Lung (tissue), 12 donors: ENCODE measurements around the gene SERPINB11. TPM values are rescaled to one million over a fixed set of nuclear protein-coding genes. Genes with fewer than 3 reads are reported as not detected.

Experiments
- ATAC-seq: fragments of 200-7000 bp; cut with Tn5 transposase; one replicate; pipeline ENCODE4 v1.9.1; 2020; ENCODE audit warnings: moderate number of reproducible peaks; ENCODE audit not compliant: insufficient read depth, low FRiP score
- DNase-seq, 3 donors: peaks; one replicate each; pipeline ENCODE4 v3.0.0-alpha.2; 2013 to 2017
- H3K27ac ChIP-seq, 2 donors: one replicate each; pipeline ENCODE4 v1.5.1; 2013; ENCODE audit warnings: mild to moderate bottlenecking in 2 of 2, moderate library complexity in 2 of 2, control low read depth in 1 of 2, inconsistent platforms in 1 of 2, low read depth in 1 of 2, low read length in 1 of 2
- H3K27me3 ChIP-seq, 3 donors: one replicate each; pipeline ENCODE4 v1.5.1; 2013; ENCODE audit warnings: low read length in 2 of 3; ENCODE audit not compliant: control insufficient read depth in 3 of 3, insufficient read depth in 3 of 3
- H3K36me3 ChIP-seq, 4 donors: one replicate each; pipeline ENCODE4 v1.5.1; 2013; ENCODE audit warnings: low read length in 4 of 4, mild to moderate bottlenecking in 1 of 4, moderate library complexity in 1 of 4; ENCODE audit not compliant: control insufficient read depth in 4 of 4, insufficient read depth in 4 of 4
- H3K4me1 ChIP-seq, 5 donors: one replicate each; pipeline ENCODE4 v1.5.1; 2013; ENCODE audit warnings: low read length in 5 of 5, mild to moderate bottlenecking in 2 of 5, moderate library complexity in 1 of 5; ENCODE audit not compliant: control insufficient read depth in 5 of 5, insufficient read depth in 5 of 5
- H3K4me3 ChIP-seq: one replicate; pipeline ENCODE4 v1.5.1; 2013; ENCODE audit warnings: mild to moderate bottlenecking, control low read depth, moderate library complexity
- H3K9ac ChIP-seq, 2 donors: one replicate each; pipeline ENCODE4 v1.5.1; 2013; ENCODE audit warnings: low read length in 2 of 2, control low read depth in 1 of 2; ENCODE audit not compliant: insufficient read depth in 1 of 2
- H3K9me3 ChIP-seq, 4 donors: one replicate each; pipeline ENCODE4 v1.5.1; 2013; ENCODE audit warnings: low read length in 3 of 4, mild to moderate bottlenecking in 1 of 4, moderate library complexity in 1 of 4; ENCODE audit not compliant: control insufficient read depth in 4 of 4, insufficient read depth in 3 of 4
- CTCF ChIP-seq: IDR thresholded peaks from 2 replicates; pipeline ENCODE4 v1.5.1; 2012; ENCODE audit warnings: mild to moderate bottlenecking; ENCODE audit errors: control extremely low read depth, extremely low read depth
- WGBS, 2 donors: extraction: QIAGEN DNeasy Blood & Tissue Kit; methylation state at CpG; one replicate each; pipeline ENCODE4 v1.1.7; 2013; 5-methylcytosine and 5-hydroxymethylcytosine counted together
- polyA plus RNA-seq, 2 donors: library from polyadenylated mRNA; stranded (reverse); fragments of 200-250 nt; gene quantifications; one replicate each; pipeline ENCODE4 v1.2.1, GENCODE V29; 2013
- total RNA-seq, 2 donors: library from RNA; depleted of rRNA in 1 of 2; stranded (reverse); fragments of >200 nt in 1 of 2; gene quantifications; one replicate each; pipeline ENCODE4 v1.2.1, GENCODE V29; 2014 to 2021
- donor health status: control.
- donor health status: control.
- donor health status: Bipolar disorder and iron deficiency.
- donor health status: healthy.
- donor health status: DM: yes; HTN: yes; CAD: no.

SERPINB11 gene
- total and polyA plus RNA-seq, 4 donors, result 0.45 to 0.52 TPM; not detected in 2

- Histone ChIP-seq H3K9me3 (peaks cover 0 to 4% (median under 1%) of the 10 kb centered on the region in 4 donors), H3K4me1 (no peaks in the 10 kb centered on the region), H3K9ac (no peak overlapping the region), H3K4me3 (no peak overlapping the region), H3K36me3 (no peaks in the 10 kb centered on the region), H3K27me3 (no peaks in the 10 kb centered on the region), H3K27ac (no peak overlapping the region)
- TF ChIP-seq CTCF, result no peak
- 43 to 45% methylated on average over 3 of the region's 3 CpGs for WGBS, 2 donors
- ATAC-seq (no peak), DNase-seq (no peak)
Measured at GRCh38 chr18:63708650-63709049, 5.9 kb downstream of the SERPINB11 start.

GRCh38 chr18:63725682-63726480 lies 23.1 kb downstream of the SERPINB11 start:
- no peaks in the 10 kb centered on the region for H3K36me3 ChIP-seq
- no peaks in the 10 kb centered on the region for H3K27me3 ChIP-seq
- ATAC-seq (no peak), DNase-seq (no peak)
- H3K9me3 ChIP-seq, result peaks cover 0 to 3% (median 0%) of the 10 kb centered on the region in 4 donors
- H3K9ac ChIP-seq, result no peak overlapping the region
- WGBS, 2 donors, result 18 to 49% methylated on average over 3 of the region's 3 CpGs
- no peak overlapping the region for H3K4me3 ChIP-seq
- no peak overlapping the region for H3K27ac ChIP-seq
- TF ChIP-seq CTCF, result no peak
- no peaks in the 10 kb centered on the region for H3K4me1 ChIP-seq

- H3K36me3 ChIP-seq, result no peaks in the 10 kb centered on the region
- 67 to 80% methylated on average over 5 of the region's 5 CpGs for WGBS, 2 donors
- no peak overlapping the region for H3K27ac ChIP-seq
- no peaks in the 10 kb centered on the region for H3K4me1 ChIP-seq
- no peaks in the 10 kb centered on the region for H3K27me3 ChIP-seq
- H3K9ac ChIP-seq, result no peak overlapping the region
- H3K4me3 ChIP-seq, result no peak overlapping the region
- DNase-seq (peak in 1 of 3 donors; percentile 3), ATAC-seq (no peak)
- TF ChIP-seq CTCF, result no peak
- H3K9me3 ChIP-seq, result peaks cover 0 to 3% (median 0%) of the 10 kb centered on the region in 4 donors
Measured at GRCh38 chr18:63730773-63731172, 28.0 kb downstream of the SERPINB11 start.
